Left lobe of liver (tissue), 2 donors: ENCODE measurements around the gene RPS3. TPM values are rescaled to one million over a fixed set of nuclear protein-coding genes. Genes with fewer than 3 reads are reported as not detected.
"Not testable (repeated sequence)": the region's sequence is repeated elsewhere in the genome, so short reads cannot be mapped to it uniquely, and the experiment has no call there.

Experiments used
- ATAC-seq: fragments of 200-7000 bp; cut with Tn5 transposase; one replicate; pipeline ENCODE4 v1.9.1; 2020; ENCODE audit warnings: mild to moderate bottlenecking, moderate library complexity
- DNase-seq: peaks from one replicate; pipeline ENCODE4 v3.0.0-alpha.2; 2020; ENCODE audit warnings: low spot score
- total RNA-seq: library from RNA; stranded (reverse); gene quantifications from one replicate; pipeline ENCODE4 v1.2.1, GENCODE V29; 2021
- donor health status: DM: no; HTN: no; CAD: no; lungs with moderate emphysema.
- donor health status: DM: no; HTN: yes; CAD: no.

RPS3 gene
- 474 TPM for total RNA-seq

DNA sequence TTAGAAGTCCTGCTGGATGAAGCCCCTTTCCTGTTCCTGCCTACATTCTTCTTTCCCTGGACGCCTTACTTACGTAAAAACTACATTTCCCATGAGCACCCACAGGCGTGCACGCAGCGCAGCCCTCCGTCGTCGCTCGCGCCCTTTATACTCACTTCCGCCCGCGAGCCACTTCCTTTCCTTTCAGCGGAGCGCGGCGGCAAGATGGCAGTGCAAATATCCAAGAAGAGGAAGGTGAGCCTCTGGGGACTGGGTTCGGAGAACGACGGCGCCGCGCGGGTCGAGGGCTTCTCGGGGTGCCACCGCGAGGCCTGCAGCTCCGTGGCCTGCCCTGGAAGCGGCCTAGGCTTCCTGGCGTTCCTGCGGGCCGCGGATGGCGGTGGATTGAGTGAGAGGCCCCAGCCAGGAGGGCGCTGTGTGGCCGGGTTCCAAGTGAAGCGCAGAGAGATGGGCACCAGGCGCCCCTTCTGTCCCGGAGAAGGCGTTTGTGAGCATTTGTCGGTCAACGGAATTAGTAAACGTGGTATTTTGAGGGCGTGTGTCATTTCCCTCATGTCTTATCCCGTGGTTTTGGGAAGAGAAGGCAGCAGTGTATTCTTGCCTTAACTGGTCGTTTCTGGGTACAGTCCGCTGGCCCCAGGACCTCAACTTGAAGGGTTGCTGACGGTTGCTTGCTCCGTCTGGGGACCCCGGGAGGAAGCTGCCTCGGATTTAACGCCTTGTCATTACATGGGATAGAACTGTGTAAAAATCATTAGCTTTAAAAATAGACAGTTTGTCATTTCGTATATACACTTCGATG lies at the start of gene RPS3:
Gene RPS3 (plus strand): TSS at position 175 of the 802 bp plus-strand sequence. CDS start 30 bp downstream, at position 205.
- DNase-seq (peak; percentile 92), ATAC-seq (peak; percentile 98)

DNA sequence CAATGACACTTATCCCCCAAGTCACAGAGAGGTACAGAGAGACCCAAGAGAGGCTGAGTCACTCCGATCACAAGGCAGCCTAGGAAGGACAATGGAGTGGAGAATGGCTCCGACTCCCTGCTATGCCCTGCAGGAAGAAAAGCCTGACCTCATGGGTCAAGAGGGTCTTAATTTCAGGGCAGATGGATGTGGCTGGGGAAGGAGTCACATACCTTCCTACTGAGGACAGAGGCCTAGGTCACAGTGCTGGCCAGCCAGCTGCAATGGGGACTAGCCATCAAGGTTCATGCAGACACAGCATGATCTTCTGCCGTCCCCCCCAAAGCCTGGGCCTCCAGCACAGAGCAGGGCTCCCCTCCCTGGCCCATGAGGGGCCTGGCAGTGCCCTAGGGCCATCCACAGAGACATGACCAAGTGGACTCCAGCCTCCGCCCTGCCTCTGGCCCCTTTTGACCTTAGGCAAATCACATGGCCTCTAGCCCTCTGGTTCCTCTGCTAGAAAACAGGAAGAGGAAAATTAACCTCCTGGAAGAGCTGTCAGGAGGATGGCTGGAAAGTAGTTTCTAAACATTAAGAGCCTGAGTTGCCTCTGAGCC lies 49.7 kb upstream of the RPS3 start:
- ATAC-seq (peak; percentile 25), DNase-seq (no peak)

DNA sequence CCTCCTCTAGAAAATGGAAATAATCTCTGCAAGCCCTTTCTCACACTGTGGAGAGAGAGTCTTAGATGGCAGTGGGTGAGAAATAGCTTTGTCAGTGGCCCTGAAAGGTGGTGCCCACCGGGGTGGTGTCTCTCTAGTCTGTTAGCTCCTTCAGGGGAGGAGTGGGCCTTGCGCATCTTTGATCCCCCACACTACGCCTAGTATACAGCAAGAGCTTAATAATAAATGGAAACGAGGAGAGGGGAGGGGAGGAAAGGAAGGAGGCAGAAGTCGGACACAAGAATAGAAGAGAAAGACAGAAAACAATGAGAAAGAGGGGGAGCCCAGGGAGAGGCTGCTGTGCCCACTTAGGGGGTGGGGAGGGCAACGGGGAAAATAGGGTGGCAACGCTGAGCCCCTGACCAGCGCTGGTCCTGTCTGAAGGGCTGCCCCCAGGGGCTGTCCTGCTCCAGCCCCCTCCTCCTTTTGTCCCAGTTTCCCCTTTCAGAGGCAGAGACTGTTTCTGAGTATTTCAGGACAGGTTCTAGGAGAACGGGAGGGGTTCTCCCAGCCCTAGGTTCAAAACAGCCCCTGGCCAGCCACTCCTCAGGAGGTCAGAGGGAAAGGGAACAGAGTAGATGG lies 49.1 kb upstream of the RPS3 start:
- no peak for ATAC-seq
- DNase-seq, result no peak

DNA sequence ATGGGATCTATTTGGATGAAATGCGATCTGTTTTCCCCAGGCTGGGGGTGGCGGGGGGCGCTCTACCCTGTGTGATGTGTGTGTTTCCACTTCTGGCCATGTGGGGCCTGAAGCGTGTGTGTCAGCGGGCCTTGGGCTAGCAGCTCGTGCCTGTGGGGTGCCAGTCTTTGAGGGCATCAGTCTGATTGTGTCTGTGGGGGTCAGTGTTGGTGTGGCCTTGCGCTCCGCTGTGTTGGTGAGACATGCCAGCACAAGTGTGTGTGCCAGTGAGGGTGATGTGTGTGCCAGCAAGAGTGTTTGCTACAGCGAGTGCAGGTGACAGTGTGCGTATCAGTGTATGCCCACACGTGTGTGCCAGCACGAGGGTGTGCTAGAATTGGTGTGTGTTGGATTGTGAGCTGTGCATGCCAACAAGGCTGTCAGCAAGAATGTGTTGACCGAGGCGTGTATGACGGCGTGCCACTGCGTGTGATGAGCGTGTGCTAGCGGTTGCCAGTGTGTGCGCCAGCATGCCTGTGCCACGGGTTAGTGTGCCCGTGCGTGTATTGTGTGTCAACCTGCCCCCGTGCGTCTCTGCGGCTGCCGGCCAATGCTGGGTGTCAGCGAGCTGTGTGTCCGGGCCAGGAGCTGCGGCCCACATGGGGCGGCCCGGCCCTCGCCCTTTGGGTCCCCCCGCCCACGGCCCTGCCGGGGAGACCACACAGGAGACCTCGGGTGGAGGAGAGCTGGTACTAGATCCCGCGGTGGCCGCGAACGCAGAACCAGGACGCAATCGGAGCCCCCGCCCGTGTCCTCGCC lies 48.4 kb upstream of the RPS3 start:
- ATAC-seq (peak; percentile 54), DNase-seq (peak; percentile 69)

DNA sequence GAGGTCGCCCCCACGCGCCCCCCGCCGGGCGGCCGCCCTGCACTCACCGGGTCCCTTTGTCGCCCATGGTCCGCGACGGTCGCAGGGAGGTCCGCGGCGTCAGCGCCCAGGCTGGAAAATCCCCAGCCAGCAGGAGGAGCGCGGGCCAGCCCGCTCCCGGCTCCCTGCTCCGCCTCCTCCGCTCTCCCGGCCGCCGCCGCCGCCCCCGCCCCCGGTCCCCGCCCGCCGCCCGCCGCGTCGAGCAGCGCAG lies 47.9 kb upstream of the RPS3 start, which contains the start of gene ARRB1:
Gene ARRB1 (minus strand): TSS at position 121 of the 250 bp plus-strand sequence. CDS start 54 bp downstream, at position 67.
- ATAC-seq (peak; percentile 82), DNase-seq (no peak)

DNA sequence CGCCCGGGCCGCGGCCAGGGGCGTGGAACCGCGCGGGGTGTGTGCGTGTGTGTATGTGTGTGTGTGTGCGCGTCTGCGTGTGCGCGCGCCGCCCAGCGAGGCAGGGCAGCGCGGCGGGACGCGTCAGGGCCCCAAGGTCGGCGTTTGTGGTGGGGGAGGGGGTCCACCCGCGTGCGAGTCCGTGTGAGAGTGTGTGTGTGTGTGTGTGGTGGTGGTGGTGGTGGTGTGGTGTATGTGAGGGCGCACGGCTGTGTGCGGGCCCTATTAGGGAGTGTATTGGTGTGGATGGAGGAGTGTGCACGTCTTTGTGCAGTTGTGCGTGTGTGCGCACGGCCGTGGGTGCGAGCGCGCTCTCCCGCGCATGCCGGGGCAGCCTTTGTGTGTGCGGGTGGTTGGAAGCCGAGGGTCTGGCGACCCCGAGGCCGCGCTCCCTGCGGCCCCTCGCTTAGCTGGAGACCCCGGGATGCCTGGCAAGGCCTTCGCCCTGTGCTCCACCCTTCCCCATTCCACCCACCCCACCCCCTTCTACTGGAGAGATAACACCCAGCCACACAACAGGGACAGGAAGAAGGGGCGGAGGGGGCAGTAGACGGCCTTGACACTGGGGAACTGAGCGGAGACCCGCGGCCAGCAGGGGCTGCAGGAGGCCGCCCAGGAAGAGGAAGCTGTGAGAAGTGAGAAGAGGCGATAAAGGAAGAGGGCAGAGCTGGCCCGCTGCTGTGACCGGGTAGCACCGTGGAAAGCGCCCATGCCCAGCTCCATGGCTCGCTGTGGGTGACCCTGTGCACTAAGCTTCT lies 47.3 kb upstream of the RPS3 start:
- DNase-seq (peak; percentile 67), ATAC-seq (peak; percentile 52)

DNA sequence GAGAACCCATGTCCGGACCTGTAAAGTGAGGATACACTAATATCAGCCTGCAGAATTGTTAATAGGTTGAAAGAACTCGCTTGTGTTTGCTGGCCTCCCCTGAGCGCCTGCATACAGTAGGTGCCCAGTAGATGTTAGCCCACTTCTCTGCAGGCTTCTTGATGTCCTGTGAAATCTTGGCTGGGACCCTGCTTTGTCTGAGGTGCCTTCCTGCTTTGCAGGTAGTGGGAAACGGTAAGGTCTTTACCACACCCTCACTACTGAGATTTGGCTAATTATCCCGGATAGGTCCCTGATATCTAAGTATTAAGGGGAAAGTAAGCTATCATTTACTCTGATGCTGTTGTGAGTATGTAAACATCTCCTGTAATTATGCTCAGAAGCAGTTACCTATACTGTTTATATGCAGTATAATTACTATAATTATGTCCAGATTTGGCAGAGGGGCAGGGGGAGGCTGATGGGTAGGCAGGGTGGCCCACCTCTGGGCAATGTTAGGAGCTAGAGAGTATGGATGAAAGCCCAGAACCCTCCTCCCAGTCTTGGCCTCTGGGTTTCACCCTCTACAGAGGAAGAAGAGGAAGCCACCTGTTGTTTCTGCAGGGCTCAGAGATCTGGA lies 46.6 kb upstream of the RPS3 start:
- no peak for ATAC-seq
- DNase-seq, result no peak

DNA sequence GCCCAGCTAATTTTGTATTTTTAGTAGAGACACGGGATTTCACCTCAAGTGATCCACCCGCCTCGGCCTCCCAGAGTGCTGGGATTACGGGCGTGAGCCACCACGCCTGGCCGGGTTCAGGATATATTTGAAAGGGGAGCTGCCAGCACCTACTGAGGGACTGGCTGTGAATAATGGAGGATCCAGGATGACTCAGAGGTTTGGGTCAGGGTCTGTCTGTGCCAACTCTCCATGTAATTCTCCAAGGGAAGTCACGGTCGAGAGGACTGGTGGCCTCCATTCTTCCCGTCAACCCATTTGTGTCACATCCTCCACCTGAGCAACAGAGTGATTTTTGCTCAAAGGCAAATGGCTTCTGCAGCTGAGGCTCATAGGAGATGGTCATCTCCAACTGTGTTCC lies 44.3 kb upstream of the RPS3 start:
- no peak for ATAC-seq
- no peak for DNase-seq

DNA sequence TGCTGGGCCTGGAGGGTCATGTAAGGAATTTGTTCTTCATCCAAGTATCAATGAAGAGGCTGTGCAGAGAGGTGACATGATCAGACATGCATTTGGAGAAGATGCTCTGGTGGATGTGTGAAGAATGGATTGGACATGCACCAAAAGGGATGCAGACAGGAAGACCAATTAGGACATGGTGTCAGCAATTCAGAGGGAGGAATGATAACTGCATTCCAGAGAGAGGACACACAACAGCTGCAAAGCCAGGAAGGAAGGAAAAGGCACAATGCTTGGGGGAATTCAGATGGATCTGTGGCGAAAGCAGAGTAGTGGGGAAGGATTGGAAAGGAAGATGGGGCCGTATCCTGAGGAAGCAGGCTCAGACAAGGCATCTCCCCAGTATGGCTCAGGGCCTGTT lies 42.7 kb upstream of the RPS3 start:
- ATAC-seq (no peak), DNase-seq (no peak)

DNA sequence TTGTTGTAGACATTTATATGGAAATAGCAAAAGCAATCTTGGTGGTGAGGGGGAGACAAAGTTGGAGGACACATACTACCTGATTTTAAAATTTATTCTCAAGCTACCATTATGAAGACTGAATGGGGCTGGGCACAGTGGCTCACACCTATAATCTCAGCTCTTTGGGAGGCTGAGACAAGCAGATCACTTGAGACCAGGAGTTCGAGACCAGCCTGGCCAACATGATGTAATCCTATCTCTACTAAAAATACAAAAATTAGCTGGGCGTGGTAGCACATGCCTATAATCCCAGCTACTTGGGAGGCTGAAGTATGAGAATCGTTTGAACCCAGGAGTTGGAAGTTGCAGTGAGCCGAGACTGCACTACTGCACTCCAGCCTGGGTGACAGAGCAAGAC lies 37.0 kb upstream of the RPS3 start:
- DNase-seq, ATAC-seq: not testable (repeated sequence)

DNA sequence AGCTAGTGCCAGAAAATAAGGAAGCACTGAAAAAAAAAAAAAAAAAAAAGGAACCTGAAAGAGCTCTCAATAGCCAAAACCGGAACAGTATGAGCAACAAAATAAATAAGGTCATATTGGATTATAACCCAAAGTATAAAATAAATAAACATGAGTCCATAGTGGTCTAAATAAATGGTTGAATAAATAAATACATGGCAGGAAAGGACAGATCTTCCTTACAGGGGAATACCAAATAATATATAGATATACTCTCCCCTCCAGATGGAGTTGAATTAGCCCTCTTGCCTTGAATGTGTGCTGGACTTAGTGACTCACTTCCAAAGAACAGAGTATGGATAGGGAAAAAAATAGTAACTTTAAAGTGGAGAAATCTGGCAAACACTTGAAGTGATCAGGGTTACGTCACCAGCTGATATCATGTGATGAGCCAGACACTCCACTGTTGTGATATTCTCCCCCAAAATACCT lies 33.6 kb upstream of the RPS3 start:
- no peak for ATAC-seq

DNA sequence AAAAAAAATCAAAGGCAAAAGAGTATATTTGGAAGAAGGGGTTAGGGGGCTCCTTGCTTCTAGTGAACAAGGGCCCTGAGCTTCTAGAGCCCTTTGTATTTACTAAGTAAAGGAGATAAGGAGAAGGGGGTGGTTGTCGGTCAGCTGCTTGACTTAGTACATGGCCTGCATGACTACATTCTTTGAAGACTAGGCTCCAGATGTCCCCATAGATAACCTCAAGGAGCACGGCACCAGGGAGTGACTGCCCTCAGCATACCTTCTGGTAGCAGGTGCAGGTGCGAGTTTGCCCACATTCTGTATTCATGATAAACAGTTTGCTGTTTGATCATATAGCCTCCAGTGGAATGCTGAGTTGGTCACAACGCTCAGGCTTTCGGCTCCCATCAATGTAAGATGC lies 32.5 kb upstream of the RPS3 start:
- ATAC-seq, DNase-seq: not testable (repeated sequence)

More for the DNA sequence above, 33.6 kb upstream of the RPS3 start:
- DNase-seq, result no peak

DNA sequence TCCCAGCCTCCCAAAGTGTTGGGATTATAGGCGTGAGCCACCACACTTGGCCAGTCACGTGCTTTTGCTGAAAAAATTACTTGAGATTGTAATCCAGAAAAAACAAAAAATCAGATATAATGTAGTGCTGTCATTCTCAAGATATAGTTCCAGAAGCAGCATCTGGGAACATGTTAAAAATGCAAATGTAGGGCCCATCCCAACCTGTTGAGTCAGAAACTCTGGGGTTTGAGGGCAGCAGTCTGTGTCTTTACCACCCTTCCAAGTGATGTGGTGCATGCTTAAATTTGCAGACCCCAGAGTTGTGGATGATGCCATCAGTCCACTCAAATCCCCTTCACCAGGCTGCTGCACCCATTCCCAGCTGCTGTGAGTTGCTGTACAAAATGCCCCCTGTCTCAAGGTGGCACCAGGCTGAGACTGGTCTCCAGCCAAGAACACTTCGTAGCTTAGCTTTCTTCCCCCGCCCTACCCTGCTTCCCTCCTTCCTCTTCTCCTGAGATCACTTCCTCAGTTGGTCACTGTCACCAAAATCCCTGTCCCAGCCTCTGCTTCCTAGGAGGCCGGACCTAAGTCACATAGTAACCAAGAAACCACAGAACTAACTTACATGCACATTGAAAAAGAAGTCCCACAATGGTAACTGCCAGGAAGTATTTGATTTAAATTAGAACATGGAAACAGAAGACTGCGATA lies 29.6 kb upstream of the RPS3 start:
- ATAC-seq, result peak; percentile 52
- no peak for DNase-seq

DNA sequence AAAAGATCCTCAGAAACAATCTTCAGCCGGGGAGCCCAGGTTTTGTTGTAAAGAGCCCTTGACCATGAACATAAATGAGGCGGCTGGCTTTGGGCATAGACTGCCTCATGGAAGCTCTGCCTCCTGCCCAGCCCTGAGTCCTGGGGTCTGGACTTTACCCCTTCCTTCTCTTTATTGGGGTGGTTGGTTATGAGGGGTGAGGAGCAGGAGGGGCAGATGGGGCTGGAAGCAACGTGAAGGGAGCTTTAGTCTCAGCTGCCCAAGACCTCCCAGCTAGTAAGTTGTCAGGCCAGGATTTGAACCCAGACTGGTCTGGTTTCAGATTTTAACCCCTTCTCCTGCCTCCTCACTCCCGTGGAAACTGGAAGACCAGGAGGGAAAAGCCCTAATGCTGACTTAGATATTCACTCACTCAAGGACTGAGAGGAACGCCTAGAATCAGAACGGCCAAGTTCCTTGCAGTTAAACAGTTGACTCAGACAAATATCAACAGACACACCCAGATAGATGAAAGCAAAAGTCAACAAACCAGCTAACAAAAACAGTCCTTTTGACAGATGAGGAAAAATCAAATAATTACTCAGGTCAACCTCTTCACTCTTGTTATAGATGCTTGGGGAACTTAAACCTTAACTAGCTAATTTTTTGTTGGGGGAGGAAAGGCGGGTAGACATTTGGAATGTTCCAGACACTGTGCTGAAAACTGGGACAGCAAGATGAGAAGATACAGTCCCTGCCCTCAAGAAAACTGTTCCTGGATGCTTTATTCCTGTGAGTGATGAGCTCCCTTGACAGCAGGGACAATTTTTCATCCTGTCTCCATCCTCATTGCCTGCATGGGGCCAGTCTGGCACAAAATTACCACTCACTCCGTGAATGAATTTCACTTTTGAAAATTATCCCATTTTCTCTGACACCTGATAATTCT lies 27.1 kb upstream of the RPS3 start:
- ATAC-seq (peak; percentile 66), DNase-seq (no peak)

DNA sequence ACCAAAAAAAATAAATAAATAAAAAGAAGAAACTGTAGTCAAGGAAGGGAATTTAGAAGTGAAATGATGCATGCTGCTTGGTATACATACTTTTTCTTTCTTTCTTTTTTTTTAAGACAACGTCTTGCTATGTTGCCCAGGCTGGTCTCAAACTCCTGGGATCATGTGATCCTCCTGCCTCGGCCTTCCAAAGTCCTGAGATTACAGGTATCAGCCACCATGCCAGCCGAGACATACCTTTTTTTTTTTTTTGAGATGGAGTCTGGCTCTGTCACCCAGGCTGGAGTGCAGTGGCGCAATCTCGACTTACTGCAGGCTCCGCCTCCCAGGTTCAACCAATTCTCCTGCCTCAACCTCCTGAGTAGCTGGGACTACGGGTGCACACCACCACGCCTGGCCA lies 26.1 kb upstream of the RPS3 start:
- ATAC-seq, result no peak

DNA sequence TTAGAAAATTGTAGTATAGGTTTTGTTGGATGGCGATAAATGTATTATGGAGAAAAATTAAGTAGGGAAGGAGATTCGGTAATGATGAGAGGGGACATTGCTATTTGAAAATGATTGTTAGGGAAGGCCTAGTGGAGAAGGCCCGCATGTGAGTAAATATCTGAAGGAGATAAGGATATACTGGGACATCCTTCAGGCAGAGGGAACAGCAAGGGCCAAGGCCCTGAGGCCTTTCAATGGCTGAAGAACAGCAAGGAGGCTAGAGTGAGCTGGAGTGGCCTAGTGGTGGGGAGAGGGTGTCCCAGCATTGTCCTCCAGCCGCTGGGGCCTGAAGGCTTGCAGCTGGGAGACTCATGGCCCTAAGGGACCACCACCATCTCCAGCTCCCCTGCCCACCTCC lies 24.7 kb upstream of the RPS3 start:
- ATAC-seq (no peak), DNase-seq (no peak)

More for the DNA sequence above, 26.1 kb upstream of the RPS3 start:
- no peak for DNase-seq

DNA sequence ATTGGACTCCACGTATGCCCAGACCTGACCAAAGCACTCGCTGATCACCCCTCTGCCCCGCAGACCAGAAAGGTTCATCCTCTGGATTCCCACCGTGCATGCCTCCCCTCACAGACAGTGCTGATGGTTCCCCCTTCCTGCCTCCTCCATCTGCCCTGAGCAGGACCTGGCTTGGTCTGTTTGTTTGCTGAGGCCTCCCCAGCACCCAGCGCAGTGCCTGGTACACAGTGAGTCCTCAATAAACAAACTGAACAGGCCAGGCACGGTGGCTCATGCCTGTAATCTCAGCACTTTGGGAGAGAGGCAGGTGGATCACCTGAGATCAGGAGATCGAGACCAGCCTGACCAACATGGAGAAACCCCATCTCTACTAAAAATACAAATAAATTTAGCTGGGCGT lies 23.7 kb upstream of the RPS3 start:
- ATAC-seq (no peak), DNase-seq (no peak)

DNA sequence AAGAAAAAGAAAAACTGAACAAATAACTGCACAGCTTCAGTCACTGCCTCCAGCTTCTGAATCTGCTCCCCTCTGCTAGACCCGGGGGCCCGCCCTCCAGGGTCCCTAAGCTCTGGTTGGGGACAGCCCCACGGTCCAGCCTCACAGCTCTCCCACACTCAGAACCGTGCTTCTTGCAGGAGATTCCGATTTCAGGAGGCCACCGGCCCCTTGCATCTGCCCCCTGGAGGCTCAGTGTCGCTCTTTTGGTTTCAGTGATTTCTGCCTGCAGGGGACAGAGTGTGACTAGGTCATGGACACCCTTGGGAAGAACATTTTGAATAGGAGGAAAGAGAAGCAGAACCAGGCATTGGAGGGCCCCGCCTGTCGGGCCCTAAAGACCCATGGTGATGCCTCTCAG lies 23.1 kb upstream of the RPS3 start:
- ATAC-seq, result no peak
- no peak for DNase-seq
